PC-9 (cell line): ENCODE data around the gene SHISAL1.

Experiments used
- CTCF ChIP-seq: fragments of 200-600 bp; sonication (generic); conservative IDR thresholded peaks from 2 replicates; pipeline ENCODE4 v1.6.1; 2017; ENCODE audit warnings: mixed run types, antibody characterized with exemption, mild to moderate bottlenecking, moderate library complexity
- EZH2 ChIP-seq: fragments of 200-600 bp; sonication (generic); IDR thresholded peaks from 2 replicates; pipeline ENCODE4 v1.8.0; 2017; ENCODE audit warnings: antibody characterized with exemption, low read depth

GRCh38 chr22:44326491-44326885, 13.7 kb upstream of the SHISAL1 start:
- no peak for TF ChIP-seq CTCF
- no peak for TF ChIP-seq EZH2
